GM19023 (cell line): ENCODE measurements around the gene HSD17B11.
"Not testable (repeated sequence)": the region's sequence is repeated elsewhere in the genome, so short reads cannot be mapped to it uniquely, and the experiment has no call there.

Experiments used
- ATAC-seq: cut with Tn5 transposase; IDR thresholded peaks from one replicate; pipeline ENCODE4 v1.9.1; 2021; ENCODE audit warnings: mild to moderate bottlenecking, moderate library complexity; ENCODE audit not compliant: unreplicated experiment

HSD17B11 gene

DNA sequence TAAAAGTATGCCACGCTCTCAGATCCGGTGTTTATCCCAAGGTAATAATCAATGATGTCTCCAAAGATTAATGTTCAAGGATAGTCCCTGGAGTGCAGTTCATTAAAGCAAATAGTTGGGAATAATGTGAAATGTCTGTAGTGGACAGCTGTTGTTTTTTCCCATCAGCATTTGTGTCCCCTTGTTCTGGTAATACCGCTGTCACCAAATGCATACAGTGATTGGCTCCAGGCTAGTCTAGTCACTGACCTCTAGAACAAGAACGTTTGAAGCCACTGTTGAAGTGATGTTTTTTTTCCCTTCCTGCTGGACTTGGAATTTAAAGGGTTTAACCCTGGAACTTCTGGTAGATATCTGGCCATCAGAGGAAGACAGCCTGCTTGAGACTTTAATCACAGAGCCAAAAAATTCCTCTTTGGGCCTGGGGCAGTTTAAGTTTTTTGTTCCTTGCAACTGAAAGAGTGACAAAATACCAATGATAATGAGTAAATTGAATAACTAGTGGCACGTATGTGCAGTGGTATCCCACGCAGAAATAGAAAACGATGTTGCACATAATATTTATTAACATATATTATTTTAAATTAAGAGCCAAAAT, 30.6 kb downstream of the HSD17B11 start:
- ATAC-seq = no peak

DNA sequence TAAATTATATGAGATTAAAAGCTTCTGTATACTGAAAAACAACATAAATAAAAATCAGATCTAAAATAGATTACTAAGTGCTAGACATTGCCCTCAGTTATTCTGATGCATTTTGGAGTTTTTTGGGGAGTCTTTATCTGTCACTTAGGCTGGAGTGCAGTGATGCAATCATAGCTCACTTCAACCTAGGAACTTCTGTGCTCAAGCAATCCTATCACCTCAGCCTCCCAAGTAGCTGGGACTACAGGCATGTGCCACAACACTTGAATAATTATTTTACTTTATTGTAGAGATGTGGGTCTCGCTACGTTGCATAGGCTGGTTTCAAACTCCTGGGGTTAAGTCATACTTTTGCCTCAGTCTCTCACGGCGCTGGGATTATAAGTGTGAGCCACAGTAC, 31.7 kb downstream of the HSD17B11 start:
- ATAC-seq = no peak

DNA sequence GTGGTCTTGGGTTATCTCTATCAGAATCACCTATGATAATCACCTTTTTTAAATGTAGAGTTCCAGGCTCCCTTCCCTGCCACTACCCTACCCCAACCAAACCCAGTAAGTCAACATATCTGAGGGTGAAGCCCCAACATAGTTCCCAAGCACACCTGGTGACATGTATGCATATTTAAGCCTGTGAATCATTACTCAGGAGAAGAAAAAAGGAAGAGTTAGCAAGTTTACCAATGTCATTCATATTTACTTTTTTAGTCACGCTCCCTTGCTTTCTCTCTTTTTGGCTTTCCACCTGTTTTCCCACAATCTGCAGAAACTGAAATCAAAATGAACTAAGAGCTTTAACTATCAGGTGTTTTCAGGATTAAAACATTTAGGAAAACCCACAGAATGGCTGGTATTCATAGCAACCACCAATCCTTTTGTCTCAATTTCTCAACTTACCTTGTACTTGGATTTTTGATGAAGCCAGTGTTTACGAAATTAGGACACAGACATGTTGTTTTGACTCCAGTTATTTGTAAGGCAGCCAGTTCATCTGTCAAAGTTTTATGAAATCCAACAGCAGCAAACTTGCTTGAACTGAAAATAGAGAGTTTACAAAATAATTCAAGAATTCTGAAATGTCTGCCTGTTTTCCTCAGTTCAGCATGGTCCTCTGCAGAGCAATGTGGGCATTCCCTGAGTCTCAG, 34.0 kb downstream of the HSD17B11 start:
- no peak for ATAC-seq

DNA sequence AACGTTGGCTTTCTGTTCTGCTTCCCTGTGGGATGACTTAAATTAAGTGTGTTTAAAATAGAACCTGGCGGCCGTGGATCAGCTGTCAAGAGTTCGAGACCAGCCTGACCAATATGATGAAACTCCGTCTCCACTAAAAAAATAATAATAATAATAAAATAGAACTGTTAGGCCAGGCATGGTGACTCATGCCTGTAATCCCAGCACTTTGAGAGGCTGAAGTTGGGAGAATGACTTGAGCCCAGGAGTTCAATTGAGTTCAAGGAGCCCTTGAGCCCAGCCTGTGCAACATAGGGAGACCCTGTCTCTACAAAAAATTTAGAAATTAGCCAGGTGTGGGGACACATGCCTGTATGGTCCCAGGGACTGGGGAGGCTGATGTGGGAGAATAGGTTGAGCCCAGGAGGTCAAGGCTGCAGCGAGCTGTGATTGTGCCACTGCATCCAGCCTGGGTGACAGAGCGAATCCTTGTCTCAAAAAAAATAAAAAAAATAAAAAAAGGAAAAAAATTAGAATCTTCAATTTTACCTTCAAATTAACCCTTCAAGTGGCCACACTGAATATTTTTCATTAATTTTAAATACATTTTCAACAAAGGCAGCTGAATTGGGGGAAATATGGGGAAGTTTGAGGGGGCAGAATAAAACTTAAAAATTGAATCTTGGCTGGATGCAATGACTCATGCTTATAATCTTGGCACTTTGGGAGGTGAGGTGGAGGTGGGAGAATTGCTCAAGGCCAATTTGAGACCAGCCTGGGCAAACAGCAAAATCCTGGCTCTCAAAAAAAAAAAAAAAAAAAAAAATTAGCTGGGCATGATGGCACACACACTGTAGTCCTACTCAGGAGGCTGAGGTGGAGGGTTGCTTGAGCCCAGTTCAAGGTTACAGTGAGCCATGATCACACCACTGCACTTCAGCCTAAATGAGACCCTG, 36.6 kb downstream of the HSD17B11 start:
- ATAC-seq = no peak

DNA sequence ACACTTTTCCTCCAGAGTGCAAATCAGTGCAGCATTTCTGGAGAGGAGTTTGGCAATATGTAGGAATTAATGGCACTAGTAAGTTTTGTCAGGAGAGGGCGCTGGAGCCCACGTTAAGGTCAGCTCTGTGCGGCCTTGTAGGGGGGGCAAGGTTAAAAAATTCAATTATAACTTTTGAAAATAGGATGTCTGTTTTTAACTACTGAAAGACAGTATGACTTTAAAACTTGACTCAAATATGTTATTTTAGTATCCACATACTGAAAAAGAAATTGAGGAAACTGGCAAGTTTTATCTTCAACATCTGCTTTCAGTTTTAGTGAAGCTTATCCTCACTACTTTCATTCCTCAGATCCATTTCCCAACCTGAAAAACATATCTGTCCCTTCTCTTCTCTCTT, 37.4 kb downstream of the HSD17B11 start:
- peak; percentile 78 for ATAC-seq

DNA sequence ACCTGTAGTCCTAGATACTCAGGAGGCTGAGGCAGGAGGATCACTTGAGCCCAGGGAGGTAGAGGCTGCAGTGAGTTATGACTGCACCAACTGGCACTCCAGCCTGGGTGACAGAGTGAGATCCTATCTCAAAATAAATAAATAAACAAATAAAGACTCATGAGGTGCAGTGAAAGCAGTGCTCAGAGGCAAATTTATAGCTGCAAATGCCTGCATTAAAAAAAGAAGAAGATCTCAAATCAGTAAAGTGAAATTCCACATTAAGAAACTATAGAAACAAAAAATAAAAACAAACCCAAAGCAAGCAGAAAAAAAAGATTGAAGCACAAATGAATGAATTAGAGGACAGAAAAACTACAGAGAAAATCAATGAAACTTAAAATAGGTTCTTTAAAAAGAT, 45.8 kb downstream of the HSD17B11 start:
- no peak for ATAC-seq

DNA sequence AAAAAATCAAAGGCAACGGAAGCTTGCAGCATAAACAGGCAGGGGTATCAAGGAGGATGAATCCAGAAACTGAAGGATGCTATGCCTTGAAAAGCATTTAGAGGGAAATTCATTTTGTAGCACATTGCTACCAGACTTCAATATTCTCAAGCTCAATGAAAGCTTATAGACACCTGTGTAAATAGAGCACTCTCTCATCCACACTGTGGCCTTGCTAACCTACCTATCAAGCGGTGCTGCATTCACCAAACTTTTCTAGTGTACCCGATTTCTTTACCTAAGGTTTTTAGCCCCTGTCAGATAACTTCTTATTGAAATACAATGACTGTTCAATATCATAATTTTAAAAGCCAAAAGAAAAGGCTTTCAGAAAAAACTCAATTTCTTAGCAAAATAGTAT, 48.1 kb downstream of the HSD17B11 start:
- no peak for ATAC-seq

DNA sequence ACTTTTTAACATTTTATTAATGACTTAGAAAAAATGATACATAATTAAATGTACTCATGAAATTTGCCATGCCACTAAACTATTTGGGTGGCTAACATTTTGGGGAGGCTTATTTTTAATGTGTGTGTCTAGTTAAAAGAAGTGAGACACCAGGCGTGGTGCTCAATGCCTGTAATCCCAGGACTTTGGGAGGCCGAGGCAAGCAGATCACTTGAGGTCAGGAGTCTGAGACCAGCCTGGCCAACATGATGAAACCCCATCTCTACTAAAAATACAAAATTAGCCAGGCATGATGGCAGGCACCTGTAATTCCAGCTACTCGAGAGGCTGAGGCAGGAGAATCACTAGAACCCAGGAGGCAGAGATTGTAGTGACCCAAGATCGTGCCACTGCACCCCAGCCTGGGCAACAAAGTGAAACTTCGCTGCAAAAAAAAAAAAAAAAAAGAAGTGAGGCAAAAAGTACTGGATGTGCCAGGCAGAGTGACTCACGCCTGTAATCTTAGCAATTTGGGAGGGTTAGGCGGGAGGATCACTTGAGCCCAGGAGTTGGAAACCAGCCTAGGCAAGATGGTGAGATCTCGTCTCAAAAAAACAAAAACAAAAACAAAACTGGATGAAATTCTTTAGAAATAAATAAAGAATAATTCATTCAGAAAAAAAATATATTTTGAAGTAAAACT, 48.9 kb downstream of the HSD17B11 start:
- not testable (repeated sequence) for ATAC-seq

DNA sequence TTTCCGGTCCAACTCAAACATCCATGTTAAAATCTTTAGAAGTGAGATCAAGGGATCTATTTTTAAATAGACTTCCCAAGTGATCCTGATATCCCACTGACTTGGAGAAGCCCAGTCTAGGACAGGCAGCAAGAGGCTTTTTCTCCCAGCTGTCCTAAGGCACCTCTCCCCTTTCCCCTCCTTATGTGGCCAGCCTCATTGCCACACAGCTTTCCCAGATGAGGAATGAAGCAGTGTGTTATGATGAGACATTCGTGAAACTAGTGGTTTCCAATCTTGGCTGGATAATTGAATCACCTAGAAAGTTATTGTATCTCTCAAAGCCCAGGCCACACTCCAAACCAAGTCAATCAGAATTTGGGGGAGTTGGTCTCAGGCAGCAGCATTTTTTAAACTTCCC, 51.5 kb downstream of the HSD17B11 start:
- ATAC-seq = no peak

DNA sequence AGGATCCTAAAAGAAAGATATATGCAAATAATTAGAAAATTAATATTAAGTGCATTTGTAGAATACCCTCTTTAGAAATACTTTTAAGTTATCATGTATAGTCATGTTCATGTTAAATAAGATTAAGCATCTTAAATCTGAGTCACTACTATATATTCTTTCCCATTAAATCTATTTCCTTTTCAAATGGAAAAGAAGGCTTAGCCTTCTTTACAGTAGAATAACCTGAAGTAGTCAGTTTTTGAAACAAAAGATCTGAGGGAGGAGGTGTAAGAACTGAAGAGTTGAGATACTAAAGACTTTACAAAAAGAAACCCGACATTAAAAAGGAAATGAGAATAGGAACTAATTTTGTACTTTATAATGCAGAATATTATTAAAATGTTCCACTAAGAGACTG, 53.6 kb downstream of the HSD17B11 start:
- ATAC-seq = no peak

DNA sequence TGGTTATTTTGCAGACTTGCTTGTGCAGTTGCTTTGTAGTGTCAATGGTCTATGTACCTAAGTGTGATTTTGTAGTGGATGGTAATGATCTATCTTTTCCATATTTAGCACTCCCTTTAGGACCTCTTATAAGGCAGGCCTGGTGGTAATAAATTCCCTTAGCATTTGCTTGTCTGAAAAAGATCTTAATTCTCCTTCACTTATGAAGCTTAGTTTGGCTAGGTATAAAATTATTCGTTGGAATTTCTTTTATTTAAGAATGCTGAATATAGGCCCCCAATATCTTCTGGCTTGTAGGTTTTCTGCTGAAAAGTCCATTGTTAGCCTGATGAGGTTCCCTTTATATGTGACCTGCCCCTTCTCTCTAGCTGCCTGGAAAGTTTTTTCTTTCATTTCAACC, 57.7 kb downstream of the HSD17B11 start:
- ATAC-seq = no peak

DNA sequence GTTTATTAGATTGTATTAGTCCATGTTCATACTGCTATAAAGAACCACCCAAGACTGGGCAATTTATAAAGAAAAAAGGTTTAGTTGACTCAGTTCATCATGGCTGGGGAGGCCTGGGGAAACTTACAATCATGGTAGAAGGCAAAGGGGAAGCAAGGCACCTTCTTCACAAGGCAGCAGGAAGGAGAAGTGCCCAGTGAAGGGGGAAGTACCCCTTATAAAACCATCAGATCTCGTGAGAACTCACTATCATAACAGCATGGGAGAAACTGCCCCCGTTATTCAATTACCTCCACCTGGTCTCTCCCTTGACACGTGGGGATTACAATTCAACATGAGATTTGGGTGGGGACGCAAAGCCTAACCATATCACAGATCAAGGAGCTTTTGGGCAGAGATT, 60.2 kb downstream of the HSD17B11 start:
- ATAC-seq = no peak

DNA sequence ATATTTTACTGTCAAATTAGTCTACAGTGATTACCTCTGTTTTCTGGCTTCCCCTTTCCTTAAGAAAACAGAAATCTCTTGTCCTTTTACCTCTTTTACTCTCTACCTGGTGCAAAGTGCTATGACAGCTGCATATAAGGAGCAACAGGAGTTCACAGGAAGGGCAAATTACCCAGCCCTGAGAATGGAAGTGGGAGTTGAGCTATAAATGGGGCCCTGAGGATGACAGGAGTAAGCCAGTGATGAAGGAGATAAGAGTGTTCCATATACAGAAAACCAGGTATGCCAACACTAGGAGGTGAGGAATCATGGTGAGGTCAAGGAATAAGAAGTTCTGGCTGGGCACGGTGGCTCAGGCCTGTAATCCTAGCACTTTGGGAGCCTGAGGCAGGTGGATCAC, 63.9 kb downstream of the HSD17B11 start:
- ATAC-seq = no peak

DNA sequence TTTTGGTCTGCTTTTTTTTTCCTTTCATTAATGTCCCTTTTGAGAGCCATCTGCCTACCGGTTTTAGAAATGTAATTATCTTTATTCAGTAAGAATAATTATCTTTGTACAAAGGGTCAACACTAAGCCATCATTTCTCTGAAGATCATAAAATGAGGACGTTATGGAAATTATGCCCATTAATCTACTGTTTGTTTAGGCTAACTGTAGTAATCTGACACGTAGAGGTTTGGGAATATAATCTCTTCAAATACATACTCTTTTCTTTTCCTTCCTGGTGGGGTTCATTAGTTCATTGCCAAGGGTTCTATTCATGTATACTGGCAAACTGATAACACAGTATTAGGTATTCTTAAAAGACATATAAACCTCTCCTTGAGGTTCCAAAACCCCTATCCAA, 64.5 kb downstream of the HSD17B11 start:
- no peak for ATAC-seq

DNA sequence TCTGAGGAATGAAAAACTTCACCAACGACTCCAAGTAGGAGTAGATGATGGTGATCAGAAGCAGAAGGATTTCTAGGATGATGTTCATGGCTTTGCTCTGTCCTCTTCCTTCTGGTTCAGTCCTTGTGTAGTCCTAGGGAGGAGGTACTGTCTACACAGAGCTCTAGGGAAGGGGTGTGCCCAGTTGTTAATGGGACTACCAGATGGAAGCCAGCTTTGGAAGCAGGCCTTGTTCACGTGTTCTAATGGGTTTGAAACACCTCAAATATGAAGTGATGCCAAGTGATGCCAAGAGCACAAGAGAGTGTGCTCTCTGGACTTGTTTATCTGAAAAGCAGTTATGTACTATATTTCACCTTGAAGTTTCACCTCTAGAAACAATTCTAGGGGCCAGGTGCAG, 68.2 kb downstream of the HSD17B11 start, which contains the start of gene HSD17B13:
Gene HSD17B13 (minus strand): TSS at position 129 of the 400 bp plus-strand sequence. CDS start 41 bp downstream, at position 88.
- no peak for ATAC-seq

DNA sequence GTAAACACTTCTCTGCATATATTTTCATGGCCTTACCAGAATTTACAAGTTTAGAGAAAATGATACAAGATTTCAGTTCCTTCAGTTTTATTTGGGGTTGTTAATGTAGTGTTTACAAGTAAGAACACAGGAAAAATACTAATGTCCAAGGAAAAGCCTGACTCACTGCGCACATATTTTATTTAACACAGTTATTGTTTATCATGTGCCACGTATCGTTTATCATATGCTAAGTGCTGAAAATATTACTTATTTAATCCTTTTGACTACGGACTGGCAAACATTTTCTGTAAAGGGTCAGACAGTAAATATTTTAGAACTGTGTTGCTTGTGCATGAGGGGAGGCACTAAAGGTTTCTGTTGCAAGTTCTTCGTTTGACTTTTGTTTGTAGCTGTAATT, 69.1 kb downstream of the HSD17B11 start:
- no peak for ATAC-seq

DNA sequence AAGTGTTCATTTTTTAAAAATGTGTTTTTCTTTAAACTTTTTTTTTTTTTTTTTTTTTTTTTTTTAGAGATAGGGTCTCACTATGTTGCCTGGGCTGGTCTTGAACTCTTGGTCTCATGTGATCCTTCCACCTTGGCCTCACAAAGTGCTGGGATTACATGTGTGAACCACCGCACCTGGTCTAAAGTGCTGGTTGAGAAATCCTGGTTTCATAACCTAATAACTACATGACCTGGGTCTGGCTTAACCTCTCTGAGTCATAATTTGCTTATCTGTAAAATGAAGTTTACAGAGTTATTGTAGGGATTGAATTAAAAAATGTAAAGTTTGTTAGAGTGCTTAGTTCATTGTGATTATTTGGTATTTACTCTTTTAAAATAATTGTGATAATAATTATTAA, 73.5 kb downstream of the HSD17B11 start:
- ATAC-seq = no peak

DNA sequence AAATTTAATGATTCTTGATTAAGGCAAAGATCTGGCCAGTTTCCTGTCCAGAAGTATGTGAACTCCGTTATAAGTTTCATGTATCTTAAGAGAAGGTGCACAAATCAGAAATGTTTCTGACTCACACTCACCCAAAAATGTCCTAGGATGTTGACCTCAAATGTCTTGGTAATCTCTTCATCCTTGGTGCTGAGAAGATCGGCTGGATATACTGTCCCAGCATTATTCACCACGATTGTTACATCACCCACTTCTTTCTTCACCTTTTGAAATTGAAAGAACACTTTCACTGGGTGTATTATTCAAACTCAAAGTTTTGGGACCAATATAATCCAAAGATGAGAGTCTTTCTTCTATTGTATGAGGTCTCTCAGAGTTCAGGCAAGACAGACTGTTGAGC, 74.0 kb downstream of the HSD17B11 start:
- ATAC-seq = no peak

DNA sequence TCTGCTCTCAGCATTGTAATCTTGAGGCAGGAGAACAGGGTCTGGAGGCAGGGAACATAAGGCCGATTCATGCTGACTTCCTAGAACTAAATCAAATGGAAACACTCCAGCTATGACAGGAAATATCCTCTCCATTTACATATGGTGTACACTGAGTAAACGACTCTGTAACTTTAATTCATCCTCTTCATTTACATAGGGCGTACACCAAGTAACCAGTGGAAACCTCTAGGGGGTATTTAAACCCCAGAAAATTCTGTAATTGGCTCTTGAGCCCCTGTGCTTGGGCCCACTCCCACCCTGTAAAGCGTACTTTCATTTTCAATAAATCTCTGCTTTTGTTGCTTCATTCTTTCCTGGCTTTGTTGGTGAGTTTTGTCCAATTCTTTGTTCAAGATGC, 76.0 kb downstream of the HSD17B11 start:
- ATAC-seq = not testable (repeated sequence)

DNA sequence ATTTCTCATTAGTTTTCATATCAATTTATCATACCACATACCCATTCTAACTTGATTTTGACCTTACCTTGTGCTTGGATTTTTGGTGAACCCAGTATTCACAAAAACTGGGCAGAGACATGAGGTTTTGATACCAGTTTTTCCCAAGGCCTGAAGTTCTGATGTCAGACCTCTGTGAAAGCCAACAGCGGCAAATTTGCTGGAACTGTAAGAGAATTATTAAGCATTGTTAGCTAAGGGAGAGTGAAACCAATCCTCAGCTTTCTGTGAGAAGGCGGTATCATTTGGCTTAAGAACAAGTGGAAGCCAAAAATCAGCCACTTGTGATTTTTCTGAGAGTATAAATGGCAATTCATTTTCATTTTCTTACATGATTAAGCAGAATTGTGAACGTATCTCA, 77.2 kb downstream of the HSD17B11 start:
- ATAC-seq = no peak

DNA sequence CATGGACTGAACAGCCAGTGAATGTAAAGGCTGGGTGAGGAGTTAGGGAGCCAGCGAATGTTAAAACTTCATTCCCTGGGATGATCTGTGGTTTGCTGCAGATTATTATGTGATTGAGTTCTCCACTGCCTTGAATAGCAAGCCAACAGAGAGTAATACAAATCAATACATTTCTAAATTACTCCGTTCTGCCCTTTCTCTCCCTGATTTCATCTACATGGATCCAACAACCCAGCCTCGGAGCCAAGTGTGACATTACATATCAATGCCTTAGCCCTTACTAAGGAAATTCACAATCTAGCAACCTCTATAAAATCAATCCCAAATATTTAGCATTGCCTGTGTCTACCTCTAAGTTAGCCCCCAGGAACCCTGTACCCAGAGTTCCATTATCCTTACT, 79.3 kb downstream of the HSD17B11 start:
- no peak for ATAC-seq
